Osteoblast (primary cell): ENCODE measurements around the gene CTNNA2. TPM values are rescaled to one million over a fixed set of nuclear protein-coding genes. Genes with fewer than 3 reads are reported as not detected.

Experiments used
- DNase-seq: peaks from one replicate; pipeline ENCODE4 v3.0.0; 2011; ENCODE audit warnings: low spot score, mixed read lengths; ENCODE audit not compliant: insufficient read length; ENCODE audit errors: missing footprints
- H2AFZ ChIP-seq: 2 replicates; pipeline ENCODE4 v1.6.0; 2011; ENCODE audit warnings: mild to moderate bottlenecking, low read length
- H3K27ac ChIP-seq: 2 replicates; pipeline ENCODE4 v1.5.1; 2011; ENCODE audit warnings: mild to moderate bottlenecking, low read depth, low read length, moderate library complexity
- H3K27me3 ChIP-seq: 2 replicates; pipeline ENCODE4 v1.6.0; 2012; ENCODE audit warnings: mild to moderate bottlenecking, control low read depth, inconsistent platforms, low read length, moderate library complexity; ENCODE audit not compliant: insufficient read depth
- H3K36me3 ChIP-seq: 2 replicates; pipeline ENCODE4 v1.5.1; 2011; ENCODE audit warnings: mild to moderate bottlenecking, low read length, control low read depth, moderate library complexity; ENCODE audit not compliant: insufficient read depth
- H3K4me1 ChIP-seq: 2 replicates; pipeline ENCODE4 v1.5.1; 2011; ENCODE audit warnings: mild to moderate bottlenecking, low read length, control low read depth, moderate library complexity; ENCODE audit not compliant: insufficient read depth
- H3K4me2 ChIP-seq: 2 replicates; pipeline ENCODE4 v1.6.0; 2011; ENCODE audit warnings: mild to moderate bottlenecking, low read length; ENCODE audit not compliant: insufficient read depth
- H3K4me3 ChIP-seq: fragments of 200-600 bp; sonication (generic); 3 replicates; pipeline ENCODE4 v1.5.1; 2012; ENCODE audit warnings: mild to moderate bottlenecking, low read length, inconsistent platforms; ENCODE audit not compliant: insufficient read depth
- H3K79me2 ChIP-seq: 2 replicates; pipeline ENCODE4 v1.6.0; 2012; ENCODE audit warnings: mild to moderate bottlenecking, low read length, control low read depth, inconsistent platforms; ENCODE audit not compliant: insufficient read depth
- H3K9me3 ChIP-seq: 2 replicates; pipeline ENCODE4 v1.5.1; 2011; ENCODE audit warnings: low read depth, low read length, control low read depth
- H4K20me1 ChIP-seq: 2 replicates; pipeline ENCODE4 v1.6.0; 2012; ENCODE audit warnings: mild to moderate bottlenecking, low read length, control low read depth; ENCODE audit not compliant: insufficient read depth
- total RNA-seq: library from RNA; depleted of rRNA; stranded (reverse); fragments of >200 nt; gene quantifications from 2 replicates; pipeline ENCODE4 v1.2.3, GENCODE V29; 2012
- TF ChIP-seq, protein P1 (sequence below): IDR thresholded peaks from 2 replicates; pipeline ENCODE4 v1.5.1; 2011; ENCODE audit warnings: mild to moderate bottlenecking, low read depth, low read length, moderate library complexity; ENCODE audit errors: extremely low read depth

The CTNNA2 gene
- total RNA-seq, 1 donor, result not detected

DNA sequence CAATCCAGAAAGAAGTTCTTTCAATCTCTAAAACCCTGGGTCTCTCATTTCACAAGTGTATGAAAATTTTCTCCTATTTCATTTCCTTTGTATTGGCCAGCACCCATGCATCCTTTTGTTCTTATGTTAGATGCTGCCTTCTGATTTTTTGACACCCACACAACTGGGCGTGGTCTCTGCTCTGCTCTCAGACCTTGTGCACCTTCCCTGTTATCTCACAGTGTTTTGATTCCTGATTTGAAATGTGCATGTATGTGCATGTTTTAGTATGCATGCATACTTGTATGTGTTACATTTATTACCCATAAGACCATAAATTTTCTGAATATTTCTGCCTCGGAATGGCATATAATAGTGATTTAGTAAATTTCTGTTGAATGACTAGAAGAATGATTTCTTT, 152.2 kb downstream of the CTNNA2 start:
- Histone ChIP-seq H4K20me1 (no peaks in the 10 kb centered on the region), H3K27ac (no peak overlapping the region), H3K79me2 (no peaks in the 10 kb centered on the region), H3K4me2 (no peak overlapping the region), H3K9me3 (no peaks in the 10 kb centered on the region), H3K36me3 (no peaks in the 10 kb centered on the region), H3K27me3 (no peaks in the 10 kb centered on the region), H3K4me3 (no peak overlapping the region), H3K4me1 (no peaks in the 10 kb centered on the region), H2AFZ (no peak overlapping the region)
- TF ChIP-seq, protein P1, sequence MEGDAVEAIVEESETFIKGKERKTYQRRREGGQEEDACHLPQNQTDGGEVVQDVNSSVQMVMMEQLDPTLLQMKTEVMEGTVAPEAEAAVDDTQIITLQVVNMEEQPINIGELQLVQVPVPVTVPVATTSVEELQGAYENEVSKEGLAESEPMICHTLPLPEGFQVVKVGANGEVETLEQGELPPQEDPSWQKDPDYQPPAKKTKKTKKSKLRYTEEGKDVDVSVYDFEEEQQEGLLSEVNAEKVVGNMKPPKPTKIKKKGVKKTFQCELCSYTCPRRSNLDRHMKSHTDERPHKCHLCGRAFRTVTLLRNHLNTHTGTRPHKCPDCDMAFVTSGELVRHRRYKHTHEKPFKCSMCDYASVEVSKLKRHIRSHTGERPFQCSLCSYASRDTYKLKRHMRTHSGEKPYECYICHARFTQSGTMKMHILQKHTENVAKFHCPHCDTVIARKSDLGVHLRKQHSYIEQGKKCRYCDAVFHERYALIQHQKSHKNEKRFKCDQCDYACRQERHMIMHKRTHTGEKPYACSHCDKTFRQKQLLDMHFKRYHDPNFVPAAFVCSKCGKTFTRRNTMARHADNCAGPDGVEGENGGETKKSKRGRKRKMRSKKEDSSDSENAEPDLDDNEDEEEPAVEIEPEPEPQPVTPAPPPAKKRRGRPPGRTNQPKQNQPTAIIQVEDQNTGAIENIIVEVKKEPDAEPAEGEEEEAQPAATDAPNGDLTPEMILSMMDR, result no peak
- DNase-seq, result peak; percentile 57

DNA sequence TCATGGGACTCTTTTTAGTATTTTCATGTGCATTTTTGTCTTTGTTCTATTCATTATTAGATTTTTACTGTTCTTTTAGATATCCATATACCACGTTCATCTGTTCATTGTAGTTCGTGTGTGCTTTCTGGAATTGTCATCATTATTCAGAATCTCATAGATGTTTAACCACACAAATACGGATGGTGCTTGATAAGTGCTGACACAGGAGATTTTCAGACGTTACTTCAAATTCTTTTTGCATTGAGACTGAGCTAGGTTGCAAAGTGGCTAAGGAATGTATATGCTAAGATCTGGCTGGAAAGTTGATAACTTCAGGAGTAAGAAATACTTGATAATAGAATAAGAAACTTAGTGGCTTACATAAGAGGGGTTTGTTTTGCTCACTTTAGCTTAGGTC, 153.6 kb downstream of the CTNNA2 start:
- no peak overlapping the region for H3K4me2 ChIP-seq
- H3K27ac ChIP-seq, result no peak overlapping the region
- H4K20me1 ChIP-seq, result no peaks in the 10 kb centered on the region
- H3K9me3 ChIP-seq, result no peaks in the 10 kb centered on the region
- H3K4me1 ChIP-seq, result no peaks in the 10 kb centered on the region
- no peaks in the 10 kb centered on the region for H3K36me3 ChIP-seq
- TF ChIP-seq, protein P1, result no peak
- H3K79me2 ChIP-seq, result no peaks in the 10 kb centered on the region
- peak; percentile 13 for DNase-seq
- H3K4me3 ChIP-seq, result no peak overlapping the region
- no peaks in the 10 kb centered on the region for H3K27me3 ChIP-seq
- no peak overlapping the region for H2AFZ ChIP-seq

DNA sequence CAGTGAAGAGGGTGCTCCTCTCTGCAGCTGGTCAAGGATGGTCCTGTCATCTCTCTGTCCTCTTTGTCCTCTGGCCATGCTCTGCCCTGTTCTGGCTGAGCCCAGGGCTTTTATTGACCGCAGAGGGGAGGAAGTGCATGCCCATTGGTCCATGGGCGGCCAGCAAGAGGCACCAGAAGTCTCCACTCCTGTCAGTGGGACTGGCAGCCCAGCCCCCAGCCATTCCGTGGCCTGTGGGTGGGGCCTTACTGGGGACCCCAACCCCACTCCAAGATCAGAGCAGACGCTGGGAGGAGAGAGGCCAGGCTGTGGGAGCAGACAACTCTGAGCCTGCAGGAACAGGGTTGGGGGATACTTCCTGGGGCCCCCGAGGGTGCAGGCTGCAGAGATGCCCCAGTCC, 156.9 kb downstream of the CTNNA2 start:
- H3K4me3 ChIP-seq, result no peak overlapping the region
- DNase-seq, result no peak
- no peaks in the 10 kb centered on the region for H3K79me2 ChIP-seq
- no peak overlapping the region for H2AFZ ChIP-seq
- H4K20me1 ChIP-seq, result no peaks in the 10 kb centered on the region
- no peaks in the 10 kb centered on the region for H3K4me1 ChIP-seq
- no peaks in the 10 kb centered on the region for H3K27me3 ChIP-seq
- H3K4me2 ChIP-seq, result no peak overlapping the region
- no peaks in the 10 kb centered on the region for H3K9me3 ChIP-seq
- H3K27ac ChIP-seq, result no peak overlapping the region
- TF ChIP-seq, protein P1, result no peak
- no peaks in the 10 kb centered on the region for H3K36me3 ChIP-seq

DNA sequence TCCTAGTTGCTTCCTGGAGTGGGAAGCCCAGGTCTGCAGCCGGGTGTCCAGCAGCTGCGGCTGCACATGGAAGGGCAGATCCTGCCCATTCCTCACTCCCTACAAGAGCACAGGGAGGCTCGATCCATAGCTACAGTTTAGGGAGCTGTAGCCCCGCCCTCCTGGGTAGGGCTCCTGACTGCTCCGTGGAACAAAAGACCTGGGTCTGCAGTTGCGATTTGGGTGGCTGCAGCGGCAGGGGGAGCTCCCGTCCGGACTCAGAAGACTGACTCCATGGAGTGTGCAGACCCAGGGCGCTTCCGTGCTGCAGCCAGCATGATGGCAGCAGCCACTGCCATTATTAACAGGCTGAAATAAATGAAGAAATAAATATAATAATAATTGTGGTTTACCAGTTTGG, 157.3 kb downstream of the CTNNA2 start:
- Histone ChIP-seq H3K4me3 (no peak overlapping the region), H2AFZ (no peak overlapping the region), H3K9me3 (no peaks in the 10 kb centered on the region), H3K4me2 (no peak overlapping the region), H4K20me1 (no peaks in the 10 kb centered on the region), H3K27me3 (no peaks in the 10 kb centered on the region), H3K27ac (no peak overlapping the region), H3K4me1 (no peaks in the 10 kb centered on the region), H3K36me3 (no peaks in the 10 kb centered on the region), H3K79me2 (no peaks in the 10 kb centered on the region)
- TF ChIP-seq, protein P1, result no peak
- DNase-seq, result peak; percentile 10
